ENCODE data around the gene LATS2.
"Not testable (repeated sequence)": the region's sequence is repeated elsewhere in the genome, so short reads cannot be mapped to it uniquely, and the experiment has no call there.

LATS2 gene

DNA sequence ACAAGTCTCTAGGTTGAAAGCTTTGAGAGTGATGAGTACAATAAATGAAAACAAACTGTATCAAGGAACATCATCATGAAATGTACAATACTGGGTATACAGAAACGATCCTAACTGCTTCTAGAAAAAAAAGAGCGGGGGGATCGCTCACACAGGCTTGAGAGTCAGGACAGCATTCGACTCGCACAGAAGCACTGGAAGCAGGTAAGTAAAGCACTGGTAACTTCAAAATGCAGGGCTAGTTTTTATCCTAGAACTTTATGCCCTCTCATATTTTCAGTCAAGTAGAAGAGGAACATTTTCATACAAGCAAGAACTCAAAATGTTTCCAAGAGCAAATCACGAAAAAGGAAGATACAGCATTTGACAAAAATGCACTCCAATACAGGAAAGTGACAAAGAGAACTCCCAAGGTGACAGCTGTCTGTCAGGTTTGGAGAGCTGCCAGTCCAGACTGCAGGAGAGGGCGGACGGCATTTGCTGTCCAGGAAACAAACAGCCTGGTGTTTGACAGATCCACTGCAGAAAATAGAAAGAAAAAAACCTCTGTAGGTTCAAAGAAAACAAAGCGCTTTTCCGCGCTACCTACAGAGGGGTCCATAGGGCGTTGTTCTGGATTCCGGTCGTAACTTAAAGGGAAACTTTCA lies 100.6 kb downstream of the LATS2 start:
- no peak for DNase-seq

DNA sequence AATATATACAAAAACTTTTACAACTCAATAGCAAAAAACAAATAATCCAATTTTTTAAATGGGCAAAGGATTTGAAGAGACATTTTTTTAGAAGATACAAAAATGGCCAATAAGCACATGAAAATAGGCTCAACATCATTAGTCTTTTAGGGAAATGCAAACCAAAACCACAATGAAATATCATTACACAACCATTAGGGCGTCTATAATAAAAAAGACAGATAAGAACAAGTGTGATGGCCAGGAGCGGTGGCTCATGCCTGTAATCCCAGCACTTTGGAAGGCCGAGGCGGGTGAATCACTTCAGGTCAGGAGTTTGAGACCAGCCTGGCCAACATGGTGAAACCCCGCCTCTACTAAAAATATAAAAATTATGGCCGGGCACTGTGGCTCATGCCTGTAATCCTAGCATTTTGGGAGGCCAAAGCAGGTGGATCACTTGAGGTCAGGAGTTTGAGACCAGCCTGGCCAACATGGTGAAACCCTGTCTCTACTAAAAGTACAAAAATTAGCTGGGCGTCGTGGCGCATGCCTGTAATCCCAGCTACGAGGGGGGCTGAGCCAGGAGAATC lies 104.3 kb downstream of the LATS2 start:
- DNase-seq: not testable (repeated sequence)

DNA sequence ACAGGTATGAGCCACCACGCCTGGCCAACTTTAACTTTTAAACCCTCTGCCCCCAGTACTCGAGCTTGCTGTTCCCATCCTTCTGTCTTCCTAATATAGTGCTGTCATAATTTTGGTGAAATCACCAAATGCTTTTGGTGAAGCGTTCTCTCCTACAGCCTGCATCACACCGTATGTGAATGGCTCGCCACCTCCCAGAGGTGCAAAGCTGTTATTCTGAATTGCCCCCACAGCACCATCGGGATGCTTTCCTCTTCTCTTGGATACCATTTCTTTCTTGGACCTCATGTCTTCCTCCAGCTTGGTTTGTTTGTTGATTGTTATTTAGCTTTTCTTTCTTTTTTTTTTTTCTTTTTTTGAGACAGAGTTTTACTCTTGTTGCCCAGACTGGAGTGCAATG lies 105.9 kb downstream of the LATS2 start:
- DNase-seq: no peak

DNA sequence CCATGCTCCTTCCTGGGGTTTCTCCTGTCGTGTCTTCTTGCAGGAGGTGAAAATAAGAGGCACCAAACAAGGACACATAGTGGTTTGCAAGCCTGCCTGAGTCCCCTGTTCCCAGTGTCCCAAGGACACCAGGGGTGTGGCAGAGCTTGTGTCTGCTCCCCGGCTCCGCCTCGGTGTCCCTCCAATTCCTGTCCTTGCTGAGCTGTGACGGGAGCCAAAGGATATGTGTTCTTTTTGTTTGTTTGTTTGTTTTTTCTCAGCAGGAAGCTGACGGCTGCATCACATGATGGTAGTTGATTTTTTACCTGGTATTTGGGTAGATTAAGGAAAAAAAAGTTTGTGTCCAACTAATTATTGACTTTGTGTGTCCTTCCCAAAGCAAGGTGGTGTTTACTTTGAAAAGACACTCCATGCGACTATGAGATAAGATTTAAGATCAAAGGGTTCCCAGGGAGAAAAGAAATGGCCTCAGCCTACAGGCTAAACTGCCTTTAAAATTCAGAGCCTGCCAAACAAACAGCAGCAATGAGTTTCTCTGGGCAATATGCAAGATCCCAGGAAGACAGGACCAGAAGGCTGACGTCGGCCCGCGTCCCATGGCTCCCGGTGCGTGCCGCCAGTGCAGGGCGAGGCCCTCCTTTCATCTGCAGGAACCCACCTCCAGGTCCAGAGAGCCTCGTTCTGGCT lies 108.0 kb downstream of the LATS2 start:
- no peak for DNase-seq

DNA sequence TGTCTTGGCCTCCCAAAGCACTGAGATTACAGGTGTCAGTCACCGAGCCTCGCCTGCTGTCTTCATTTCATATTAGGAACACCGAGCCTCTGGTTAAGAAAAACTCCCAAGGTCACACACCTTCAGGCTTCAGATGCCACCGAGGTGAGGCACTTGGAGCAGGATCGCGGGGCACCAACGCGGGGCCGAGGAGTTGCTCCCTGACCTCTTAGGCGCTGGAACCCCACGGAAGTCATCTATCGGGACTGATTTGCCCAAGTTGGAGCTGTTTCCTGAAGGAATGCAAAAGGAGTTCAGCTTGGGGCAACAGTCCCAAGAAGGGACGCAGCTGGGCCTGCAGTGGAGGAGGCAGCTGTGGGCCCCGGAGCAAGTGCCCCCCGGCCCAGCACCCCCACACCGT lies 108.5 kb downstream of the LATS2 start:
- no peak for DNase-seq

DNA sequence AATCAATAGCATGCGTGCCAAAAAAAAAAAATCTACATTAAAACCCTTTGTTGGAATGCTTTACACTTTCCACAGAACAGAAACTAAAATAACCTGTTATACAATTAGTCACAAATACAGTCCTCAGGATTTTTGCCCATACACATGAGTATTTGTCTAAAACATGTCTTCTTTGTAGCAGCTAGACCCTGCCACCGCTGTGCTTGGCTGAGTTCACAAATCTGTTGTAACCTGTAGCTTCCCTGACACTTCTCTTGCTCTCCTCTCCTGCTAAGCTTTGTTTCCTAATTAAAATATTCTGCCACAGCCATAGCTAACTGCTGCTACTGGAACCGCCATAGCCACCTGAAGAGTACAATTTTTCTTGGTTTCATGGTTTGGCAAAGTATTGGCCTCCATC lies 113.4 kb downstream of the LATS2 start:
- not testable (repeated sequence) for DNase-seq

DNA sequence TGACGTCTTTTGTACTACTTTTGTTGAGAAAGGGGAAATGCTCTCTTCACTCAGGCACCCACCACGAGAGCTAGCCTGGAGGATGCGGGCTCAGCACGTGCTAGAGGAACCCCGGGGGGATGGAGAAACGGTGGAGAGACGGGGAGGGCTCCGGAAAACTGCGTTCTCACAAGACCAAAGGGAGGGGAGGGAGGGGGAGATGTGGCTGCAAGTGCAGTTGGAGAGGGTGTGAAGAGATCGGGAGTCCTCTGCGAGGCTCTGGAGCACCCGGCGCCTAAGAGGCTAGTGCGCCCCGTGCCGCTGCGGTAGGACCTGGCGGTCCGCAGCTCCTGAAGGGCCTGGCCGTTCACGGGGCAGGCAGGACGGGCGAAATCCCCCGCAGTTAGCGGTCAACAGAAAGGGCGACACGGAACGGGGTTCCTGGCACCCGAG lies 115.4 kb downstream of the LATS2 start:
- DNase-seq: no peak

DNA sequence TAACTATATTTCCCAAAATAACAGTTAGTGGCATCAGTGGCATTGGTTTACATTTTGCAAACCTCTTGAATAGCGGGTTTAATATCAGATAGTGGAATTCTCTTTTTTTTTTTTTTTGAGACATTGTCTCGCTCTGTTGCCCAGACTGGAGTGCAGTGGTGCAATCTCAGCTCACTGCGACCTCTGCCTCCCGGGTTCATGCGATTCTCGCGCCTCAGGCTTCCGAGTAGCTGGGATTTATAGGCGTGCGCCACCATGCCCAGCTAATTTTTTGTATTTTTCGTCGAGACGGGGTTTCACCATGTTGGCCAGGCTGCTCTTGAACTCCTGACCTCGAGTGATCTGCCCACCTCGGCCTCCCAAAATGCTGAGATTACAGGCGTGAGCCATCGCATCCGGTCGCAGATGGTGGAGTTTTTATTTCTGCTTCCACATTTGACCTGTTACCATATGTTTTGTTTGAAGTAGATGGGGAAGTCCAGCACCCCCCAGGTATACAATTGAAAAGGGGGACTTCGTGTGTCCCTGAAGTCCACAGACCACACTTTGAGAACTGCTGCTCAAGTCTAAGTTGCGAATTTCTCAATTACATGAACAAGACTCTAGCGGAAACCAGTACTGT lies 118.3 kb downstream of the LATS2 start:
- no peak for DNase-seq

DNA sequence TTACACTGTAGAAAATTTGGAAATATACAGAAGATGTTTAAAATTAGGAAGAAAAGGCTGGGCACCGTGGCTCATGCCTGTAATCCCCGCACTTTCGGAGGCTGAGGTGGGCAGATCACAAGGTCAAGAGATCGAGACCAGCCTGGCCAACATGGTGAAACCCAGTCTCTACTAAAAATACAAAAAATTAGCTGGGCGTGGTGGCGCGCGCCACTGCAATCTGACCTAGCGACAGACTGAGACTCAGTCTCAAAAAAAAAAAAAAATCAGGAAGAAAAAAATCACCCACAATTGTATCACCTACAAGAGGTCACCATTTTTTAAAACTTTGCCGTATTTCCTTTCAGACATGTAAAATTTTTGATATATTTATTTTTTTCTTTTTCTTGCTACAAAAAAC lies 120.9 kb downstream of the LATS2 start:
- DNase-seq: not testable (repeated sequence)

DNA sequence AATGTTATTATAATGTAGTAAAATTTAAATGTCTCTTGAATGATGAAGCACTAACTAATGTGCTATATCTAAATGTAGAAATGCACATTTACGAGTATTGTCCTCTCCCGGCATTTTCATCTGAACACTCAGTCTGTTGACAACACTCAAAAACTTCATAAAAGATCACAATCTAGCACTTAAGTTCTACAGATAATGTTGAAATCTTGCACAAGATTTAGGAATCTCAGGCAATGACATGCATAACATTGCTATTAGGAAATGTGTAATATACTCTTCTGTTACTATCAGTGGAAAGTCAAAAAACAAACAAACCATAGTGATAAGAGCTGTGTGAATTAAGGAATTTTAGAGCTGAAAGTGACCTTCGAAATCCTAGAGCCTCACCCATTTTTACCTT lies 121.3 kb downstream of the LATS2 start:
- peak; percentile 21 for DNase-seq

DNA sequence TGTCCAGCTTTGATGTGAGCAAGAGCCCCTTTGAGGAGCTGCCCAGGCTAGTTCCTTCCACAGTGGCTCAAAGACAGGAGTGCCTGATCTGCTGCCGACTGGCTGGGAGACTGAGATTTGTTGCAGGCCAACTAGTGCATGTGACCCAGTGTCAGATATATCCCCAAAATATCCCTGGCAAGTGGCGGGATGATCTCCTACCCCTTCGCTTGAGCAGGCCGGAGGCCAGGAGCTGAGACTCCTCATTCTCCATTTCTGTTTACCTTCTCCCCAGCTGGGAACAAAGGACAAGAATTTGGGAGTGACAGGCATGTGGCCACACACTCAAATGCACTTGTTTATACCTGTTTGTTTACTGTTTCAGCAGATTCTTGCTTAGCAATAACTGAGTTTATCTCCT lies 121.7 kb downstream of the LATS2 start:
- DNase-seq: no peak

DNA sequence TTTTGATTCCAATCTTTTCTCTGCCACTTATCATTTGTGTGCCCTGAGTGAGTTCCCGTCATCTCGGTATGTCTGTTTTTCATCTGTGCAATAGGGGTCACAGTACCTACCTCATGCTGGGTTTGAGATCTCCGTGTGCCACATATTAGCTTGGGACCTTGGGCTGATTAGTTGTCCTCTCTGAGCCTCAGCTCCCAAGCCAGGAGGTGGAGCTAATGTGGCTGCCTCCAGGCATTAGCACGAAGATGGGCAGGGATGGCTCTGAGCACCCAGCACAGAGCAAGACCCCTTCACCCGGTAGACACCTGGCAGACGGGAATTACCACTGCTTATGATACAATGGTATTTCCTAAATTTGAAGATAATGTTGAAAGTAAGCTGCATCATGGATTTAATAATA lies 123.1 kb downstream of the LATS2 start:
- DNase-seq: no peak

DNA sequence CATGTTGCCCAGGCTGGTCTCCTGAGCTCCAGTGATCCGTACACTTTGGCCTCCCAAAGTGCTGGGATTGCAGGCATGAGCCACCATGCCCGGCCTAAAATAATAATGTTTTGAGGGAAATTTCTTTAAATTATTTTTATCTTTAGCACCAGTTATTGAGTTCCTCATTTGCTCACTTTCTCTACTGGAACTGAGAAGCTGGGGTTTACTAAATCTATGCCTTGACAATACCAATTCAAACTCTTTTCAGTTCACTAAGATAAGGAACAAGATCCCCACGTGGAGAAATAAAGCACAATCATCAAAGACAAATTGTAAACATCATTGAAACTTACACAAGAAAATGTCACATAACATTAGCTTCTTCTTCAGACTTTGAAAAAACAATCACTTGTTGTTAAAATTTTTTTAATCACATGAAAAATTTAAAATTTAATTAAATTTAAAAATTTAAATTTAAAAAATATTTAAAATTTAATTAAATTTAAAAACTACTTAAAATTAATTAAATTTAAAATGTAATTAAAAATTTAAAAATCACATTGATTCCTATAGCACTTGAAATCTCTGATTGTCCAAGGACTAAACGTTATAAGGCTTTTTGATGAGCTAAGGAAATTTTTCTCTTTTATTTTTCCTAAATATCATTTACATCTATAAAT lies 133.7 kb downstream of the LATS2 start:
- DNase-seq: no peak

DNA sequence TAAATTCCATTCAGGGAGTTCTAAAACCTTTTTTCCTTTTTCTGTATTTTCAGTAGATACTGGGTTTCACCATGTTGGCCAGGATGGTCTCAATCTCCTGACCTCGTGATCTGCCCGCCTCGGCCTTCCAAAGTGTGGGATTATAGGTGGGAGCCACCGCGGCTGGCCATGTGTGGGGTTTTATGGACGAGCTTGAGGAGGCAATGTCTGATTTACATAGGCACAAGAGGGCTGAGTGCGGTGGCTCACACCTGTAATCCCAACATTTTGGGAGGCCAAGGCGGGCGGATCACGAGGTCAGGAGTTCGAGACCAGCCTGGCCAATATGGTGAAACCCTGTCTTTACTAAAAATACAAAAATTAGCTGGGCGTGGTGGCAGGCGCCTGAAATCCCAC lies 136.0 kb downstream of the LATS2 start:
- not testable (repeated sequence) for DNase-seq

DNA sequence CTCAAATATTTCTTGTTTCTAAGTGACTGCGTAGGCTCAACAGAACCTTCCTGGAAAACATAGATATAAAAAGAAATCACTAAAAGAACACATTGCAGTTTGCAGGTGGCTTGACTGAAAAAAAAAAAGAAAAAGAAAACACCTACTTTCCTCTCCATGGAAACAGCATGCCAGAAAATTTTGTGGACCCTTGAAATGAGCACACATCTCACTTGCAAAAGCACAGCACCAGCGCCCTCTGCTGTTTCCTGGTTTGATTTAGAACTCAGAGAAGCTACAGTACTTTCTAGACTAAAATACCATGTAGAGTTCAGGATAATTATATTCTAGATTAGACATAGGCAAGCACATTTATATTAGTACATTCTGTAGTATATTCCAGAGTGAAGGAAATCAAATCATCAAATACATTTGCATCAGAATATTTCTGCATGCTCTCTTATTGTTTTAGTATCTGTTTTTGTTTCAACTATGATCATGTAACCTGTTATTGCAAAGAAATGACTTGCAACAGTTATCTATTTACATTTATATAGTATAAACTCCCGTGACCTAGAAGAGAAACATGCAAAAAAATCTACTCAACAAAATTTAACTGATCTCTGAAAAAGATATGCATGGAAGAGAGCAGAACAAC lies 136.5 kb downstream of the LATS2 start:
- peak; percentile 75 for DNase-seq

DNA sequence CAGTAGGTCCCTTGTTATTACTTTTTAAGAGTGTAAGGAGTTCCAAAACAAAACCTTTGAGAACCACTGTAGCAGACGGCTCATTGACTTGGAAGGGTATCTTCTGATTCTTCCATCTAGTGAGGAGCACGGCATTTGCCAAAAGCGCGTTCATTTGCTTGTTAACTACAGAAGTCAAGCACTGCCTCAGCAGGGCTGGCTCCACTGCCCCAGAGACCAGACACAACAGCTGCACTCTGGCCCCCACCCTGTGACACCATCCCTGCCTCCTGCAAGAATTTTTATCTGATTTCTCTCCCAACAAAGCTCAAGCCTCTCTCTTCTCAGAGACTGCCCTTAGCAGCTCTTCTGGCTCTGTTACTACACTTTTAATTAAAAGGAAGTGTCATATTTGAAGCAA lies 138.1 kb downstream of the LATS2 start:
- no peak for DNase-seq
